ENCODE measurements around the gene CGB3. TPM values are rescaled to one million over a fixed set of nuclear protein-coding genes. Genes with fewer than 3 reads are reported as not detected.

CGB3 gene
- total and polyA plus RNA-seq, 2 of the 4 experiments (the other 2 are of a cell fraction), result not detected

DNA sequence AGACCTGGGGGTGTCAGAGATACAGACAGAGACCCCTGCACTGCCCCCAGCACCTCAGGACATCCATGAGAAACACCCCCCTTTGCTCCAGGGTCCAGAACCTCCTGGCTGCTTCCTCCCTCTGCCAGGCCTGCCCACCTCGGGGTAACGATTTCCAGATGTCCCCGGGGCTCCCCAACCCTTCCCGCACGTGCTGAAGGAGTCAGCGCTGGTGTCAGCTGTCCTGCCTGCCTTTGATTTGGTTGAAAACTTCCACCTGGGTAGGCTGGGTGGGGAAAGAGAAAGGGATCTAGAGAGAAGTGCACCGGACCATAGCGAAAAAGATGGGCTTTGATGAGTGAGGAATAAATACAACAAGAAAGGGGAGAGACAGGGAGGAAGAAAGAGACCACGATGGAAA is 34.9 kb upstream of the CGB3 start:
- Histone ChIP-seq H4K8ac (ENCODE audit: low read depth in 2 of 2, low read length in 2 of 2) (no peak overlapping the region), H2BK20ac (ENCODE audit: low read depth, low read length) (no peak overlapping the region), H3K23ac (ENCODE audit: low read depth, low read length) (no peak overlapping the region), H3K9me1 (ENCODE audit: insufficient read depth, low read length) (no peaks in the 10 kb centered on the region), H4K5ac (ENCODE audit: low read depth, low read length) (no peak overlapping the region), H3K9me3 (ENCODE audit: control insufficient read depth, insufficient read depth, low read length) (no peaks in the 10 kb centered on the region), H3K14ac (replicated peaks; ENCODE audit: low read depth, low read length) (no peak overlapping the region), H3K4me3 (ENCODE audit: insufficient read depth, low read depth, low read length) (no peak overlapping the region), H3K9ac (ENCODE audit: low read depth, low read length) (no peak overlapping the region), H3K4ac (ENCODE audit: low read depth, low read length) (no peak overlapping the region), H3K27me3 (ENCODE audit: control insufficient read depth, insufficient read depth, low read length) (peaks cover 11% of the 10 kb centered on the region; the same call in 1 of the 2 replicates), H3K27ac (ENCODE audit: insufficient read depth, low read length) (no peak overlapping the region), H4K91ac (ENCODE audit: insufficient read depth, low read depth, low read length) (no peak overlapping the region), H3K36me3 (ENCODE audit: control insufficient read depth, insufficient read depth, low read length) (no peaks in the 10 kb centered on the region), H3K18ac (ENCODE audit: low read depth, low read length) (no peak overlapping the region), H4K20me1 (ENCODE audit: insufficient read depth, low read length) (no peaks in the 10 kb centered on the region), H2BK5ac (ENCODE audit: low read depth, low read length, poor library complexity, severe bottlenecking) (no peak overlapping the region), H2AK9ac (replicated peaks; ENCODE audit: low read depth, low read length, poor library complexity) (no peak overlapping the region), H2AFZ (replicated peaks; ENCODE audit: low read length, poor library complexity) (no peak overlapping the region), H2BK120ac (ENCODE audit: low read depth, low read length) (no peak overlapping the region), H3K56ac (ENCODE audit: extremely low read depth, insufficient read depth, low read length) (no peak overlapping the region), H2BK15ac (ENCODE audit: low read depth, low read length) (no peak overlapping the region), H3K79me1 (ENCODE audit: low read depth in 1 of 2, low read length in 2 of 2) (peaks cover 0 to 5% of the 10 kb centered on the region in 2 experiments; a peak in 3 of 4 replicates), H3K4me2 (ENCODE audit: low read depth, low read length) (no peak overlapping the region), H3K4me1 (ENCODE audit: control insufficient read depth, insufficient read depth, low read length) (peaks cover 2% of the 10 kb centered on the region; the same call in 1 of the 2 replicates), H2AK5ac (ENCODE audit: low read depth, low read length) (no peak overlapping the region)
- BruUV-seq (replicated peaks), result no TSS peak
- dilution Hi-C loops (cut with HindIII; ENCODE audit: low sequenced_read_pairs, unreplicated experiment), result no loop called here
- intact Hi-C loops (cut with micrococcal nuclease), result loop anchor here (5.0 kb wide), 1 partner anchor 67 kb away; the partner anchor contains the start of genes GYS1 and RUVBL2
- WGBS, 2 experiments (ENCODE audit: extremely low coverage in 2 of 2, insufficient read length in 1 of 2), result 18% methylated on average over 3 of the region's 9 CpGs; no CpG with 5 or more reads in 1 of the 2 experiments
- ATAC-seq (ENCODE audit: low read depth) (no peak), DNase-seq (no peak)
- CTCF ChIA-PET, result no interaction called here
- TF ChIP-seq, protein P1, sequence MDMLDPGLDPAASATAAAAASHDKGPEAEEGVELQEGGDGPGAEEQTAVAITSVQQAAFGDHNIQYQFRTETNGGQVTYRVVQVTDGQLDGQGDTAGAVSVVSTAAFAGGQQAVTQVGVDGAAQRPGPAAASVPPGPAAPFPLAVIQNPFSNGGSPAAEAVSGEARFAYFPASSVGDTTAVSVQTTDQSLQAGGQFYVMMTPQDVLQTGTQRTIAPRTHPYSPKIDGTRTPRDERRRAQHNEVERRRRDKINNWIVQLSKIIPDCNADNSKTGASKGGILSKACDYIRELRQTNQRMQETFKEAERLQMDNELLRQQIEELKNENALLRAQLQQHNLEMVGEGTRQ (IDR thresholded peaks at IDR 0.05; ENCODE audit: low read depth, low read length), result no peak
- TF ChIP-seq BHLHE40 (IDR thresholded peaks at IDR 0.05; ENCODE audit: low read depth, low read length) (peak; percentile 43; the same call in 1 of the 2 replicates), MXI1 (IDR thresholded peaks at IDR 0.05; ENCODE audit: borderline replicate concordance, low read depth, low read length) (no peak), SMC3 (IDR thresholded peaks at IDR 0.05; ENCODE audit: low read depth, low read length) (no peak)
- TF ChIP-seq, protein P2, sequence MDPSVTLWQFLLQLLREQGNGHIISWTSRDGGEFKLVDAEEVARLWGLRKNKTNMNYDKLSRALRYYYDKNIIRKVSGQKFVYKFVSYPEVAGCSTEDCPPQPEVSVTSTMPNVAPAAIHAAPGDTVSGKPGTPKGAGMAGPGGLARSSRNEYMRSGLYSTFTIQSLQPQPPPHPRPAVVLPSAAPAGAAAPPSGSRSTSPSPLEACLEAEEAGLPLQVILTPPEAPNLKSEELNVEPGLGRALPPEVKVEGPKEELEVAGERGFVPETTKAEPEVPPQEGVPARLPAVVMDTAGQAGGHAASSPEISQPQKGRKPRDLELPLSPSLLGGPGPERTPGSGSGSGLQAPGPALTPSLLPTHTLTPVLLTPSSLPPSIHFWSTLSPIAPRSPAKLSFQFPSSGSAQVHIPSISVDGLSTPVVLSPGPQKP (IDR thresholded peaks at IDR 0.05; ENCODE audit: borderline replicate concordance, low read depth, low read length), result no peak
- in situ Hi-C loops (cut with MboI; ENCODE audit: low sequenced_read_pairs), result no loop called here
- POLR2A ChIA-PET (ENCODE audit: unreplicated experiment), result no interaction called here

Measured in IMR-90 (cell line).